CD4-positive, alpha-beta memory T cell (primary cell): ENCODE measurements around the gene MRPL58. TPM values are rescaled to one million over a fixed set of nuclear protein-coding genes. Genes with fewer than 3 reads are reported as not detected.
"Not testable (repeated sequence)": the region's sequence is repeated elsewhere in the genome, so short reads cannot be mapped to it uniquely, and the experiment has no call there.

ENCODE experiments used
- CTCF ChIA-PET: fragments of 350-600 bp; sonication (Branson Sonifier 250); formaldehyde crosslinking; loops from one replicate; lab custom pipeline; 2021; ENCODE audit warnings: inconsistent platforms; ENCODE audit not compliant: partially characterized antibody; lab: Charles Lee
- POLR2A ChIA-PET: fragments of 350-600 bp; sonication (Branson Sonifier 250); formaldehyde crosslinking; loops from one replicate; lab custom pipeline; 2021; ENCODE audit not compliant: partially characterized antibody; lab: Charles Lee
- DNase-seq, 5 donors: peaks; one replicate each; pipeline versions ENCODE4 v3.0.0 to v3.0.0-alpha.2; 2020 to 2022; ENCODE audit warnings: mixed read lengths in 1 of 5
- H3K27ac ChIP-seq: one replicate; pipeline ENCODE4 v1.7.0; 2013; ENCODE audit warnings: low read depth, low read length
- H3K27me3 ChIP-seq: 2 replicates; pipeline ENCODE4 v1.7.0; 2013; ENCODE audit warnings: mild to moderate bottlenecking, low read length, moderate library complexity; ENCODE audit not compliant: insufficient read depth
- H3K36me3 ChIP-seq: 2 replicates; pipeline ENCODE4 v1.7.0; 2013; ENCODE audit warnings: mild to moderate bottlenecking, low read length, moderate library complexity; ENCODE audit not compliant: insufficient read depth
- H3K4me1 ChIP-seq: 2 replicates; pipeline ENCODE4 v1.7.0; 2013; ENCODE audit warnings: mild to moderate bottlenecking, low read length, moderate library complexity; ENCODE audit not compliant: insufficient read depth
- H3K4me3 ChIP-seq, 2 donors: one replicate each; pipeline ENCODE4 v1.7.0; 2013; ENCODE audit warnings: low read length in 2 of 2, mild to moderate bottlenecking in 1 of 2
- H3K9me3 ChIP-seq, 2 donors: one replicate each; pipeline ENCODE4 v1.7.0; 2013; ENCODE audit warnings: low read length in 2 of 2, control low read depth in 1 of 2; ENCODE audit not compliant: control insufficient read depth in 1 of 2
- H3K27ac Mint-ChIP-seq, 7 donors: one replicate each; pipeline ENCODE4 v1.8.0; 2020 to 2021; ENCODE audit warnings: mixed read lengths in 7 of 7, mild to moderate bottlenecking in 6 of 7, inconsistent platforms in 3 of 7, moderate library complexity in 3 of 7
- H3K27me3 Mint-ChIP-seq, 2 donors: one replicate each; pipeline ENCODE4 v1.8.0; 2020 to 2021; ENCODE audit warnings: mixed read lengths in 2 of 2
- H3K36me3 Mint-ChIP-seq, 2 donors: one replicate each; pipeline ENCODE4 v1.8.0; 2020 to 2021; ENCODE audit warnings: mixed read lengths in 2 of 2, inconsistent platforms in 1 of 2, mild to moderate bottlenecking in 1 of 2
- H3K4me1 Mint-ChIP-seq, 4 donors: one replicate each; pipeline ENCODE4 v1.8.0; 2020 to 2021; ENCODE audit warnings: mixed read lengths in 4 of 4, mild to moderate bottlenecking in 1 of 4
- H3K4me3 Mint-ChIP-seq, 8 donors: one replicate each; pipeline ENCODE4 v1.8.0; 2020 to 2021; ENCODE audit warnings: mixed read lengths in 8 of 8, mild to moderate bottlenecking in 7 of 8, moderate library complexity in 6 of 8, inconsistent platforms in 3 of 8
- H3K9me3 Mint-ChIP-seq, 8 donors: one replicate each; pipeline ENCODE4 v1.8.0; 2020 to 2021; ENCODE audit warnings: mixed read lengths in 8 of 8, mild to moderate bottlenecking in 5 of 8, inconsistent platforms in 3 of 8, moderate library complexity in 1 of 8
- intact Hi-C: fragments of 100-400 bp; cut with micrococcal nuclease; formaldehyde crosslinking; loops from one replicate; pipeline ENCODE4 v1.15.1; 2023
- polyA plus RNA-seq, 2 donors: library from polyadenylated mRNA; unstranded; fragments of 300-500 nt; fragmentation: Illumina TruSeq; gene quantifications; one replicate each; pipeline ENCODE4 v1.2.3, GENCODE V29; 2021
- total RNA-seq, 2 experiments: library from RNA; stranded (reverse); gene quantifications; one replicate each; pipeline ENCODE4 v1.2.3, GENCODE V29; 2021

The MRPL58 gene
- total RNA-seq (10 to 100 TPM; 22.6 to 26.7 TPM), polyA plus RNA-seq (10 to 100 TPM; 56.5 to 62.2 TPM)

DNA sequence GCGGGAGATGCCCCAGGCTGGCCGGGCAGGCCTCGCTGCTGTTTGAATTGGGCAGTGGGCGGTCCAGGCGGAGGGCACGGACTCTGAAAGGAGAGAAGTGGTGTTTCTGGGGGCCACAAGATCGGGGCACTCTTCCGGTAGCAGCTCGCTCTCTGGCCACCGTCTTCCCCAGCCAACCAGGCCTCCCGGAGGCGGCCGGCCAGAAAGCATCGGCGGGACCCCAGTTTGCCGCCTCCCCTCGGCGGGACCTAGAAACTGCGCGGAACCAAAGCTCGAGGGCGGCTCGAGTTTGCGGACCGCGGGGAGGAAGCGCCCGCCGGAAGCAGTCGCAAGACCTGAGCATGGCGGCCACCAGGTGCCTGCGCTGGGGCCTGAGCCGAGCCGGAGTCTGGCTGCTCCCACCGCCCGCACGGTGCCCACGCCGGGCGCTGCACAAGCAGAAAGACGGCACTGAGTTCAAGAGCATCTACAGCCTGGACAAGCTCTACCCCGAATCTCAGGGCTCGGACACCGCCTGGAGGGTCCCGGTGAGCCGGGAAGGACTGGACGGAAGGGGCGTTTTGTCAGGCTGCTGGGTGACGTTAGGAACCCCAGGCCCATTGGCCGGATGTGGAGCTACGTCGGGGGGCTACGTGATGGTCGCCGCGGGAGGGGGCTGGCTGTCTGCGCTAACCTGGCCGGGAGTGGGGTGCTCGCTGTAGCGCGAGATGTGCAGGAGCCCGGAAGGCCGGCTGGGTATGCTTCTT is at the start of gene MRPL58:
TSS of gene MRPL58 (plus strand) at position 325 of the 746 bp plus-strand sequence. CDS start at position 342, 17 bp downstream.
- POLR2A ChIA-PET = interaction anchor here (0.8 to 4.3 kb wide), 29 partner anchors 8 to 504 kb away, joined by 3 to 91 read pairs (median 7); partner anchors contain the start of genes ATP5PD, CDR2L, FDXR and GRB2
- Histone ChIP-seq H3K27ac (peak within 1 kb of the TSS; percentile 71), H3K4me3 (peak within 1 kb of the TSS; percentile 85 to 90), H3K9me3 (no peaks in the 10 kb centered on the region), H3K4me1 (peaks cover 19% of the 10 kb centered on the region), H3K27me3 (no peaks in the 10 kb centered on the region), H3K36me3 (peaks cover 6% of the 10 kb centered on the region)
- CTCF ChIA-PET = interaction anchor here (0.9 to 9.5 kb wide), 27 partner anchors 9 to 237 kb away, joined by 3 to 89 read pairs (median 7); partner anchors contain the start of genes ATP5PD, CDR2L, HID1 and KCTD2
- peaks cover 13 to 19% of the 10 kb centered on the region in 2 donors for H3K36me3 Mint-ChIP-seq
- H3K4me3 Mint-ChIP-seq = peak within 1 kb of the TSS; percentile 93 to 98 (median 96)
- peak; percentile 75 to 79 (median 76) for DNase-seq
- H3K27me3 Mint-ChIP-seq = no peaks in the 10 kb centered on the region
- peaks cover 20 to 44% (median 32%) of the 10 kb centered on the region in 4 donors for H3K4me1 Mint-ChIP-seq
- H3K27ac Mint-ChIP-seq = peak within 1 kb of the TSS; percentile 80 to 94 (median 92)
- peaks cover 0 to 2% (median 0%) of the 10 kb centered on the region in 8 donors for H3K9me3 Mint-ChIP-seq
- intact Hi-C loops = loop anchor here (1.0 kb wide), 5 partner anchors 24 to 97 kb away; partner anchors contain the start of genes ARMC7 and ATP5PD

GRCh38 chr17:74963656-74964055 is 48.8 kb upstream of the MRPL58 start:
- no peak overlapping the region for H3K27ac Mint-ChIP-seq
- Histone ChIP-seq H3K4me3 (no peak overlapping the region), H3K4me1 (peaks cover 6% of the 10 kb centered on the region), H3K27ac (no peak overlapping the region), H3K27me3 (no peaks in the 10 kb centered on the region), H3K9me3 (no peaks in the 10 kb centered on the region), H3K36me3 (no peaks in the 10 kb centered on the region)
- DNase-seq = no peak
- H3K36me3 Mint-ChIP-seq = no peaks in the 10 kb centered on the region
- CTCF ChIA-PET = interaction anchor here (0.8 to 4.6 kb wide), 6 partner anchors 9 to 237 kb away, joined by 3 to 107 read pairs (median 56); partner anchors contain the start of genes ARMC7, HID1, MRPL58 and NT5C
- no peaks in the 10 kb centered on the region for H3K9me3 Mint-ChIP-seq
- H3K4me3 Mint-ChIP-seq = no peak overlapping the region
- no peaks in the 10 kb centered on the region for H3K27me3 Mint-ChIP-seq
- H3K4me1 Mint-ChIP-seq = peaks cover 3 to 11% (median 5%) of the 10 kb centered on the region in 4 donors
- intact Hi-C loops = loop anchor here (10.0 kb wide), 1 partner anchor 451 kb away; no protein-coding TSS in a partner anchor
- POLR2A ChIA-PET = no interaction called here

DNA sequence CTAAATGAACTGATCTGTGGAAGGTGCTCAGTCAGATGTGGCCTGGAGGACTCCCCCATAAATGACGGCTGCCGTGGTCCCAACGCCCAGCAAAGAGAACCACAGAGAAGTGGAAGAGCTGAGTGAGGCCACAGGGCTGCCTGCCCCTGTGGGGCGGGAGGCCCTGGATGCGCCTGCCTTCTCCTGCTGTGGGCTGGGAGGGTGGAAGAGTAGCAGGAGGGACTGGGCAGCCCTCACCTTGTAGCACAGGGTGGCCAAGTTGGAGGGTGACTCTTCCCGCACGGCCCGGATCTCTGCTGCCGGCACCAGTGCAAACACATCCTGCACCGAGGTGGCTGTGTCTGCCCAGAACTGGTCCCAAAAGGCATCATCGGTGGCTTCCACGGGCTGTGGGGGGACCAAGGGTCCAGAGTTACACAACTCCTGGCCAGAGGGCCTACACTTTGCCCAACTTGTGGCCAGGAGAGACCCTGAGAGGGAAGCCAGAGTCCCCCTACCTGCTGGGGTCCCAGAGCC is 48.2 kb upstream of the MRPL58 start:
- intact Hi-C loops = loop anchor here (10.0 kb wide), 1 partner anchor 450 kb away; no protein-coding TSS in a partner anchor
- ChIA-PET CTCF (interaction anchor here (1.5 to 4.6 kb wide), 5 partner anchors 8 to 236 kb away, joined by 5 to 107 read pairs (median 89); partner anchors contain the start of genes ARMC7, HID1, MRPL58 and NT5C), POLR2A (no interaction called here)

GRCh38 chr17:74964988-74965622 is 47.4 kb upstream of the MRPL58 start:
- peaks cover 6% of the 10 kb centered on the region for H3K4me1 ChIP-seq
- no peaks in the 10 kb centered on the region for H3K27me3 ChIP-seq
- no peaks in the 10 kb centered on the region for H3K9me3 ChIP-seq
- Mint-ChIP-seq H3K4me3 (no peak overlapping the region), H3K9me3 (no peaks in the 10 kb centered on the region), H3K27ac (peak overlapping the region in 2 of 7 donors; percentile 34 to 50), H3K36me3 (no peaks in the 10 kb centered on the region), H3K27me3 (no peaks in the 10 kb centered on the region), H3K4me1 (peaks cover 3 to 11% (median 5%) of the 10 kb centered on the region in 4 donors)
- no peak overlapping the region for H3K4me3 ChIP-seq
- intact Hi-C loops = loop anchor here (10.0 kb wide), 1 partner anchor 450 kb away; no protein-coding TSS in a partner anchor
- no peak overlapping the region for H3K27ac ChIP-seq
- CTCF ChIA-PET = no interaction called here
- no peaks in the 10 kb centered on the region for H3K36me3 ChIP-seq
- no peak for DNase-seq
- POLR2A ChIA-PET = no interaction called here

More for the DNA sequence above, 48.2 kb upstream of the MRPL58 start:
- DNase-seq = no peak
- no peaks in the 10 kb centered on the region for H3K36me3 ChIP-seq
- H3K27me3 ChIP-seq = no peaks in the 10 kb centered on the region
- no peak overlapping the region for H3K4me3 ChIP-seq
- Mint-ChIP-seq H3K9me3 (no peaks in the 10 kb centered on the region), H3K4me1 (peaks cover 3 to 11% (median 5%) of the 10 kb centered on the region in 4 donors), H3K4me3 (no peak overlapping the region), H3K36me3 (no peaks in the 10 kb centered on the region), H3K27ac (no peak overlapping the region), H3K27me3 (no peaks in the 10 kb centered on the region)
- H3K4me1 ChIP-seq = peaks cover 6% of the 10 kb centered on the region
- no peak overlapping the region for H3K27ac ChIP-seq
- no peaks in the 10 kb centered on the region for H3K9me3 ChIP-seq

- Mint-ChIP-seq H3K9me3 (no peaks in the 10 kb centered on the region), H3K4me3 (peak overlapping the region in 1 of 8 donors; percentile 26), H3K27me3 (no peaks in the 10 kb centered on the region), H3K27ac (no peak overlapping the region), H3K36me3 (no peaks in the 10 kb centered on the region), H3K4me1 (peaks cover 4 to 11% (median 6%) of the 10 kb centered on the region in 4 donors)
- Histone ChIP-seq H3K4me3 (no peak overlapping the region), H3K4me1 (peaks cover 15% of the 10 kb centered on the region), H3K36me3 (no peaks in the 10 kb centered on the region), H3K27me3 (no peaks in the 10 kb centered on the region), H3K9me3 (no peaks in the 10 kb centered on the region), H3K27ac (no peak overlapping the region)
- CTCF ChIA-PET = interaction anchor here (6.6 kb wide), 1 partner anchor 9 kb away, joined by 80 read pairs; no protein-coding TSS in a partner anchor
- intact Hi-C loops = loop anchor here (10.0 kb wide), 1 partner anchor 446 kb away; no protein-coding TSS in a partner anchor
- POLR2A ChIA-PET = no interaction called here
- no peak for DNase-seq
Measured at GRCh38 chr17:74968361-74968780, 44.1 kb upstream of the MRPL58 start.

GRCh38 chr17:74969501-74969900 is 43.0 kb upstream of the MRPL58 start:
- not testable (repeated sequence) for H3K4me3 Mint-ChIP-seq, H3K27ac ChIP-seq, H3K36me3 Mint-ChIP-seq, H3K27me3 ChIP-seq, H3K4me3 ChIP-seq, H3K9me3 Mint-ChIP-seq, H3K27ac Mint-ChIP-seq, DNase-seq, H3K9me3 ChIP-seq, H3K36me3 ChIP-seq, H3K27me3 Mint-ChIP-seq
- H3K4me1 ChIP-seq = peaks cover 15% of the 10 kb centered on the region
- H3K4me1 Mint-ChIP-seq = peaks cover 4 to 11% (median 7%) of the 10 kb centered on the region in 4 donors
- ChIA-PET CTCF (interaction anchor here (0.7 to 6.6 kb wide), 3 partner anchors 10 to 555 kb away, joined by 3 to 80 read pairs (median 3); no protein-coding TSS in a partner anchor), POLR2A (interaction anchor here (1.0 kb wide), 1 partner anchor 67 kb away, joined by 3 read pairs; no protein-coding TSS in a partner anchor)
- intact Hi-C loops = loop anchor here (10.0 kb wide), 1 partner anchor 445 kb away; no protein-coding TSS in a partner anchor
